LNCaP clone FGC (cell line): ENCODE results near the gene GNL3.

ENCODE experiments used
- DNase-seq: peaks from one replicate; pipeline ENCODE4 v3.0.0-alpha.2; 2011; ENCODE audit warnings: low read depth
- H3K4me3 ChIP-seq: 2 replicates; pipeline ENCODE4 v1.5.1; 2011; ENCODE audit warnings: mild to moderate bottlenecking, low read depth, low read length, control low read depth
- TF ChIP-seq, protein P1 (sequence below): IDR thresholded peaks from 2 replicates; pipeline ENCODE4 v1.5.1; 2012; ENCODE audit warnings: mild to moderate bottlenecking; ENCODE audit not compliant: control insufficient read depth, insufficient read depth; ENCODE audit errors: extremely low read depth

GNL3 gene

DNA sequence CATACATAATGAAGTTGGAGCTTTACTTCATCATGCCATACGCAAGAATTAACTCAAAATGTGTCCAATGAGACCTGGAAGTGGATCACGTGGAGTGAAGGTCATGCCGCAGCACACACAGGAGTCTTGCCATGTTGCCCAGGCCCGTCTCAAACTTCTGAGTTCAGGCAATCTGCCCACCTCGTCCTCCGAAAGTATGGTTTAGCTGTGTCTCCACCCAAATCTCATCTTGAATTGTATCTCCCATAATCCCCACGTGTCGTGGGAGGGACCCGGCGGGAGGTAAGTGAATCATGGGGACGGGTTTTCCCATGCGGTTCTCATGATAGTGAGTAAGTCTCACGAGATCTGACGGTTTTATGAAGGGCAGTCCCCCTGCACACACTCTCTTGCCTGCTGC is 45.8 kb downstream of the GNL3 start:
- no peak for DNase-seq
- H3K4me3 ChIP-seq, result no peak overlapping the region
- TF ChIP-seq, protein P1, sequence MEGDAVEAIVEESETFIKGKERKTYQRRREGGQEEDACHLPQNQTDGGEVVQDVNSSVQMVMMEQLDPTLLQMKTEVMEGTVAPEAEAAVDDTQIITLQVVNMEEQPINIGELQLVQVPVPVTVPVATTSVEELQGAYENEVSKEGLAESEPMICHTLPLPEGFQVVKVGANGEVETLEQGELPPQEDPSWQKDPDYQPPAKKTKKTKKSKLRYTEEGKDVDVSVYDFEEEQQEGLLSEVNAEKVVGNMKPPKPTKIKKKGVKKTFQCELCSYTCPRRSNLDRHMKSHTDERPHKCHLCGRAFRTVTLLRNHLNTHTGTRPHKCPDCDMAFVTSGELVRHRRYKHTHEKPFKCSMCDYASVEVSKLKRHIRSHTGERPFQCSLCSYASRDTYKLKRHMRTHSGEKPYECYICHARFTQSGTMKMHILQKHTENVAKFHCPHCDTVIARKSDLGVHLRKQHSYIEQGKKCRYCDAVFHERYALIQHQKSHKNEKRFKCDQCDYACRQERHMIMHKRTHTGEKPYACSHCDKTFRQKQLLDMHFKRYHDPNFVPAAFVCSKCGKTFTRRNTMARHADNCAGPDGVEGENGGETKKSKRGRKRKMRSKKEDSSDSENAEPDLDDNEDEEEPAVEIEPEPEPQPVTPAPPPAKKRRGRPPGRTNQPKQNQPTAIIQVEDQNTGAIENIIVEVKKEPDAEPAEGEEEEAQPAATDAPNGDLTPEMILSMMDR, result no peak

DNA sequence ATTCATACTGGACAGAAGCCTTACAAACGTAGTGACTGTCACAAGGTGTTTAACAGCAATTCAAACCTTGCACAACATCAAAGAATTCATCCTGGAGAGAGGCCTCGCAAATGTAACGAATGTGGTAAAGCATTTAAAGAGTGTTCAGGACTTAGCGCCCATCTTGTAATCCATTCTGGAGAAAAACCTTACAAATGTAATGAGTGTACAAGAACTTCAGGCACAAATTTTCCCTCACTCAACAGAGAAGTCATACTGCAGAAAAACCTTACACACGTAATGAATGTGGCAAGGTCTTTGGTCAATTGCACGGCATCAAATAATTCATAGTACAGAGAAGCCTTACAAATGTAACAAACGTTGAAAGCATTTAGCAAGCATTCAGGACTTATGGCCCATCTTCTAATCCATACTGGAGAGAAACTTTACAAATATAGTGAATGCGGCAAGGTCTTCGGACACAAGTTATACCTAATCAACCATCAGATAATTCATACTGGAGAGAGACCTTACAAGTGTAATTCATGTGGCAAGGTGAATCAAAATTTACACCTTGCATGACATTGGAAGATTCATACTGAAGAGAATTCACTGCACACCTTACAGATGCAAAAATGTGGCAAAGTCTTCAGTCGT is 47.5 kb downstream of the GNL3 start:
- TF ChIP-seq, protein P1, result no peak
- DNase-seq, result no peak
- H3K4me3 ChIP-seq, result no peak overlapping the region

DNA sequence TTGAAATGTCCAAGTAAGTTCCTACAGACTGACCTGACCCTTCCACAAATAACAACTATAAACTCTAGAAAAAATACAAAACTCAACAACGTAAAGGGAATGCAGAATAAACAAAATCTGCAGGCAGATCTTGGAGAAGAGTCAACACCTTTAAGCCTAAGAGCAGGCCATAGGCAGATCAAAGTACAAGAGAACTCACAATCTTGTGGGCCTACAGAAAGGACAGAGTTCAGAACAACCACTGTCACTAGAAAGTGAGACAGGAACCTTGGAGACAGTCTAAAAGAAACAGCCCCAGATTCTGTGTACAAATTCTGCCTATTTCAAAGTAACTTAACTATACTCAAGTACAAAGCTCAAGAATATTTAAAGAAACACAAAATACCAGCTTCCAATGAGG is 53.9 kb downstream of the GNL3 start:
- DNase-seq, result no peak
- TF ChIP-seq, protein P1, result no peak
- H3K4me3 ChIP-seq, result no peak overlapping the region

DNA sequence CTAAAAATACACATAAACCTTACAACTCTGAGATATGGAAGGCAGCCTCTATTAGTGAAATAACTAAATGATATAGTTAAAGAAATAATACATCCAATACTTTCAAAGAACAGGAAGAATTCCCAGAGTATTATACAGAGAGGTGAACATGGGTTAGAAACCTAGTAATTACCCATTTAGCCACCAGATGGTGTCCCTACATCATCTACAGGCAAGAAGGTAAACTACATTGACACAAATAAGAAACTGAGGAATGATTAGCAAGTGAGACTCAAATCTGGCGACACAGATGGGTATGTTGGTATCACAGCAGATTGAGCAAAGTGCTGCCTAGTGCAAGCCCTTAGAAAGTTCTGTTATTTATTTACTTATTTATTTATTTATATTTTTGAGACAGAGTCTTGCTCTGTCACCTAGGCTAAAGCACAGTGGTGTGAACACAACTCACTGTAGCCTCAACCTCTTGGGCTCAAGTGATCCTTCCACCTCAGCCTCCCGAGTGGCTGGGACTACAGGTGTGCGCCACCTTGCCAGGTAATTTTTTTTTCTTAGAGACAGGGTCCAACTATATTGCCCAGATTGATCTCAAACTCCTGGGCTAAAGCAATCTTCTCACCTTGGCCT is 56.7 kb downstream of the GNL3 start:
- TF ChIP-seq, protein P1, result peak; percentile 61
- no peak overlapping the region for H3K4me3 ChIP-seq
- DNase-seq, result no peak

DNA sequence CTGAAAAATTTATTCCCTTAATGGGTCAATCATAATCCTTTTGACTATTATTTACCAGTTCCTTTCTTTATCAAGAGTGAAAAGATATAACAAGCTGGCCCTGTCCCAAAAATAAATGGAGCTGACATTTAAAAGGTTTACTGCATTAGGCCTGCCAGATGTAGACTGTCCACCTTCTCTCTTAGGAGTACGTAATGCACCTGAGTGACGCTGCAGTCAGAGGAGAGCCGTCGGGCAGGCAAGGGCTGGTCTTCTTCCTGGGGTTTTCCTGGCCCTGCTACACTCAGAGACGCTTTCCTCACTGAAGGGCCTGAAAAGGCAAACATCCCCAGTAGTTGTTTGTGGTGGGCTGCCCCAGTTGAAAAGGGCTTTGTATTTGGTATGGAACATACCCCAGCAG is 57.3 kb downstream of the GNL3 start:
- no peak for DNase-seq
- TF ChIP-seq, protein P1, result no peak
- H3K4me3 ChIP-seq, result no peak overlapping the region

DNA sequence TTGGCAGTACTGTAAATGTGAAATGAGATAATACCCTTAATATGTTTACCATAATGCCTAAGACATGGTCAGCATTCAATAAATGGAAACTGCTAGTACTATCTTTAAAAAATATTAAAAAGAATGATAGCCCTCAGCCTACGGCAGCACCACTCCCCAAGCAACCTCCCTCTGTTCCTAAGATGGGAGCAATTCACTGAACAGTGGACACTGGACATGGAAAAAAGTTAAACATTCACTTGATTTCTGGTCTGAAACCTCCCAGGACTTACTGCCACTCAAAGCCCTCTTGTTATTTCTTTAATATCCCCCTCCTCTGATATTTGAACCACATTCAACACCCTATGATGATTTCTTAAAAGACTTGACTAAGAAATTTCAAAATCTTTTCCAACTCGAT is 57.9 kb downstream of the GNL3 start:
- H3K4me3 ChIP-seq, result no peak overlapping the region
- TF ChIP-seq, protein P1, result no peak
- DNase-seq, result no peak
